GM12878 (cell line): ENCODE results near the gene GRIN3A. TPM values are rescaled to one million over a fixed set of nuclear protein-coding genes. Genes with fewer than 3 reads are reported as not detected.

Experiments
- ATAC-seq: fragments of 200-7000 bp; cut with Tn5 transposase; 3 replicates; pipeline ENCODE4 v1.9.1; 2020; ENCODE audit warnings: mild to moderate bottlenecking, moderate library complexity
- BruUV-seq: library from RNA; stranded (reverse); fragments of 400-500 nt; replicated peaks from 2 replicates; lab custom pipeline; 2021; lab: Mats Ljungman, UMichigan
- CTCF ChIA-PET: fragments of 300-600 bp; sonication (Branson Sonifier 250); formaldehyde crosslinking; extraction: SDS; loops from one replicate; lab custom pipeline; 2021; ENCODE audit warnings: inconsistent platforms; lab: Yijun Ruan, JAX
- POLR2A ChIA-PET: fragments of 350-600 bp; formaldehyde crosslinking; extraction: SDS; loops from one replicate; lab custom pipeline; 2021; ENCODE audit warnings: inconsistent platforms; lab: Charles Lee
- RAD21 ChIA-PET: fragments of 300-600 bp; sonication (Branson Sonifier 250); formaldehyde crosslinking; loops from one replicate; lab custom pipeline; 2023; ENCODE audit warnings: antibody characterized with exemption; ENCODE audit not compliant: unreplicated experiment; lab: Charles Lee
- SMC1A ChIA-PET: fragments of 300-600 bp; sonication (Branson Sonifier 250); formaldehyde crosslinking; loops from one replicate; lab custom pipeline; 2023; ENCODE audit not compliant: unreplicated experiment, uncharacterized antibody; lab: Charles Lee
- DNase-seq: peaks from one replicate; pipeline ENCODE4 v3.0.0-alpha.2; 2011; ENCODE audit warnings: low read depth, low spot score
- FAIRE-seq: peaks from 3 replicates; lab custom pipeline; 2011; peaks lifted over from hg19 to GRCh38; lab: Jason Lieb, UNC
- H2AFZ ChIP-seq: 2 replicates; pipeline ENCODE4 v1.6.0; 2011; ENCODE audit warnings: low read depth, low read length, control low read depth; ENCODE audit not compliant: control insufficient read depth
- H3K27ac ChIP-seq: 2 replicates; pipeline ENCODE4 v1.5.1; 2011; ENCODE audit warnings: control low read depth; ENCODE audit not compliant: control insufficient read depth, insufficient read depth
- H3K27me3 ChIP-seq, 2 experiments: replicated peaks in 1 of 2; 2 replicates each; pipeline versions ENCODE4 v1.6.0 to v1.6.1; 2011; ENCODE audit warnings: low read length in 1 of 2; ENCODE audit not compliant: control insufficient read depth in 2 of 2, insufficient read depth in 2 of 2
- H3K36me3 ChIP-seq, 2 experiments: 2 replicates each; pipeline ENCODE4 v1.5.1; 2011; ENCODE audit warnings: low read length in 1 of 2; ENCODE audit not compliant: control insufficient read depth in 2 of 2, insufficient read depth in 2 of 2
- H3K4me1 ChIP-seq: 2 replicates; pipeline ENCODE4 v1.6.1; 2011; ENCODE audit warnings: mild to moderate bottlenecking, low read length, moderate library complexity, mixed read lengths; ENCODE audit not compliant: control insufficient read depth, insufficient read depth
- H3K4me2 ChIP-seq: 2 replicates; pipeline ENCODE4 v1.6.0; 2011; ENCODE audit warnings: control low read depth; ENCODE audit not compliant: control insufficient read depth, insufficient read depth
- H3K4me3 ChIP-seq: fragments of 200-600 bp; sonication (generic); 2 replicates; pipeline ENCODE4 v1.5.1; 2016
- H3K79me2 ChIP-seq: 2 replicates; pipeline ENCODE4 v1.6.0; 2011; ENCODE audit warnings: low read length; ENCODE audit not compliant: control insufficient read depth, insufficient read depth
- H3K9ac ChIP-seq: 2 replicates; pipeline ENCODE4 v1.8.0; 2011; ENCODE audit warnings: low read length, control low read depth, mixed read lengths; ENCODE audit not compliant: control insufficient read depth, insufficient read depth
- H3K9me3 ChIP-seq: replicated peaks from 3 replicates; pipeline ENCODE4 v1.5.1; 2011; ENCODE audit warnings: mild to moderate bottlenecking, low read length; ENCODE audit not compliant: control insufficient read depth, insufficient read depth
- H4K20me1 ChIP-seq: 2 replicates; pipeline ENCODE4 v1.6.0; 2011; ENCODE audit not compliant: control insufficient read depth, insufficient read depth
- ATF3 ChIP-seq: IDR thresholded peaks from 2 replicates; pipeline ENCODE4 v1.6.1; 2011; ENCODE audit warnings: low read depth, mild to moderate bottlenecking, low read length, moderate library complexity, borderline replicate concordance; ENCODE audit errors: extremely low read depth
- CBX5 ChIP-seq: sonication (generic); IDR thresholded peaks from 2 replicates; pipeline ENCODE4 v1.6.1; 2016; ENCODE audit warnings: low read depth, moderate library complexity, mild to moderate bottlenecking, inconsistent platforms
- HDAC6 ChIP-seq: fragments of 200-600 bp; sonication (generic); IDR thresholded peaks from one replicate; pipeline ENCODE4 v1.8.0; 2017; ENCODE audit warnings: antibody characterized with exemption; ENCODE audit not compliant: unreplicated experiment
- NFYB ChIP-seq: IDR thresholded peaks from 2 replicates; pipeline ENCODE4 v1.6.1; 2011; ENCODE audit warnings: low read depth, mild to moderate bottlenecking, low read length, improper control_type of control experiment, moderate library complexity; ENCODE audit not compliant: insufficient read depth
- RUNX3 ChIP-seq: IDR thresholded peaks from 2 replicates; pipeline ENCODE4 v1.6.1; 2012; ENCODE audit warnings: low read length, inconsistent platforms
- SP1 ChIP-seq: IDR thresholded peaks from one replicate; pipeline ENCODE4 v1.6.1; 2011; ENCODE audit warnings: low read depth, low read length
- SRF ChIP-seq, 2 experiments: IDR thresholded peaks; 2 replicates each; pipeline ENCODE4 v1.6.1; 2011; ENCODE audit warnings: low read depth in 2 of 2, low read length in 2 of 2, mild to moderate bottlenecking in 1 of 2, moderate library complexity in 1 of 2
- STAT3 ChIP-seq: IDR thresholded peaks from 2 replicates; pipeline ENCODE4 v1.6.1; 2011; ENCODE audit warnings: low read depth, low read length, improper control_type of control experiment
- SUZ12 ChIP-seq: fragments of 200-600 bp; sonication (generic); IDR thresholded peaks from one replicate; pipeline ENCODE4 v1.6.1; 2018; ENCODE audit warnings: antibody characterized with exemption, mild to moderate bottlenecking; ENCODE audit not compliant: unreplicated experiment
- ZBTB11 ChIP-seq: fragments of 450-650 bp; formaldehyde crosslinking; IDR thresholded peaks from 2 replicates; pipeline ENCODE4 v1.5.0; 2022; ENCODE audit warnings: mild to moderate bottlenecking, missing genetic modification characterization
- ZZZ3 ChIP-seq: IDR thresholded peaks from 2 replicates; pipeline ENCODE4 v1.6.1; 2011; ENCODE audit warnings: low read depth; ENCODE audit not compliant: control insufficient read depth, insufficient read length
- WGBS: methylation state at CpG from one replicate; pipeline ENCODE4 v1.1.6; 2016; ENCODE audit warnings: low lambda C conversion rate; ENCODE audit not compliant: insufficient replicate concordance, insufficient coverage; ENCODE audit errors: missing lambda C conversion rate; 5-methylcytosine and 5-hydroxymethylcytosine counted together
- in situ Hi-C: fragments of 300-500 bp; cut with MboI; formaldehyde crosslinking; loops from 9 replicates; pipeline ENCODE4 v1.14.3; 2018; ENCODE audit warnings: mixed read lengths
- intact Hi-C: fragments of 100-400 bp; cut with micrococcal nuclease; formaldehyde crosslinking; loops from one replicate; pipeline ENCODE4 v1.14.2; 2022; ENCODE audit not compliant: unreplicated experiment
- polyA plus RNA-seq, 11 experiments: library from polyadenylated mRNA; depleted of rRNA in 4 of 11; unstranded in 6 of 11; stranded (reverse) in 5 of 11; fragments of >200 nt; fragmentation: Nextera tagmentation in 4 of 11; fragmentation: Illumina TruSeq in 1 of 11; extraction: Ambion mirVana in 4 of 11; extraction: Trizol in 1 of 11; gene quantifications; 1 replicate in 1 of 11; 2 replicates in 10 of 11; pipeline versions ENCODE4 v1.2.1 to v1.2.3, GENCODE V29; 2011 to 2016; ENCODE audit warnings: inconsistent platforms in 2 of 11, missing spikeins in 2 of 11, low read depth in 1 of 11
- total RNA-seq, 4 experiments: library from RNA; depleted of rRNA in 3 of 4; stranded (reverse); fragments of >200 nt in 3 of 4; fragmentation: Illumina TruSeq in 1 of 4; extraction: Trizol in 1 of 4; gene quantifications; 2 replicates each; pipeline versions ENCODE4 v1.2.1 to v1.2.3, GENCODE V29; 2013 to 2021

Gene GRIN3A
- total and polyA plus RNA-seq, 10 of the 15 experiments (the other 5 are each of a cell fraction or from before 2014, with no cell fraction given) = 0.03 to 0.05 (median 0.04) TPM; not detected in 7

GRCh38 chr9:101561740-101562139, 176.7 kb downstream of the GRIN3A start:
- intact Hi-C loops = no loop called here
- ChIA-PET RAD21 (no interaction called here), SMC1A (no interaction called here), CTCF (interaction anchor here (1.5 kb wide), 1 partner anchor 103 kb away, joined by 7 read pairs; no protein-coding TSS in a partner anchor), POLR2A (no interaction called here)
- Histone ChIP-seq H4K20me1 (no peaks in the 10 kb centered on the region), H2AFZ (no peak overlapping the region), H3K9me3 (no peaks in the 10 kb centered on the region; the same call in 2 of the 3 replicates), H3K79me2 (no peaks in the 10 kb centered on the region), H3K27ac (no peak overlapping the region), H3K9ac (no peak overlapping the region), H3K4me2 (no peak overlapping the region), H3K36me3 (peaks cover 3 to 15% of the 10 kb centered on the region in 2 experiments), H3K4me1 (no peaks in the 10 kb centered on the region), H3K4me3 (no peak overlapping the region), H3K27me3 (no peaks in the 10 kb centered on the region)
- ATAC-seq (no peak), FAIRE-seq (no peak), DNase-seq (no peak)
- TF ChIP-seq SRF (IDR thresholded peaks at IDR 0.05; ENCODE audit: low read depth in 2 of 2, low read length in 2 of 2) (no peak), HDAC6 (no peak), RUNX3 (no peak), SUZ12 (no peak), STAT3 (no peak), NFYB (no peak), ZBTB11 (CRISPR knock-in tag) (no peak), SP1 (no peak), ZZZ3 (no peak), ATF3 (no peak), CBX5 (no peak)
- WGBS = 94% methylated on average over 1 of the region's 1 CpG
- no TSS peak for BruUV-seq
- in situ Hi-C loops = no loop called here
